Fibroblast of lung (primary cell): ENCODE measurements around the gene CUBN. TPM values are rescaled to one million over a fixed set of nuclear protein-coding genes. Genes with fewer than 3 reads are reported as not detected.

Experiments used
- DNase-seq, 2 donors: peaks; one replicate each; pipeline versions ENCODE4 v3.0.0 to v3.0.0-alpha.2; 2010; ENCODE audit warnings: low read depth in 2 of 2
- H2AFZ ChIP-seq: 2 replicates; pipeline ENCODE4 v1.5.1; 2012; ENCODE audit warnings: low read length, control low read depth, inconsistent platforms
- H3K27ac ChIP-seq: 2 replicates; pipeline ENCODE4 v1.5.1; 2011; ENCODE audit warnings: low read length, control low read depth; ENCODE audit not compliant: insufficient read depth
- H3K27me3 ChIP-seq: 2 replicates; pipeline ENCODE4 v1.5.1; 2011; ENCODE audit warnings: mild to moderate bottlenecking, low read length; ENCODE audit not compliant: control insufficient read depth, insufficient read depth
- H3K36me3 ChIP-seq: 2 replicates; pipeline ENCODE4 v1.5.1; 2011; ENCODE audit warnings: low read length; ENCODE audit not compliant: control insufficient read depth, insufficient read depth
- H3K4me1 ChIP-seq: 2 replicates; pipeline ENCODE4 v1.5.1; 2011; ENCODE audit warnings: low read length; ENCODE audit not compliant: control insufficient read depth, insufficient read depth; ENCODE audit errors: extremely low read depth
- H3K4me2 ChIP-seq: 2 replicates; pipeline ENCODE4 v1.5.1; 2011; ENCODE audit warnings: low read length, control low read depth; ENCODE audit not compliant: insufficient read depth; ENCODE audit errors: extremely low read depth
- H3K4me3 ChIP-seq, 4 experiments: fragments of 200-600 bp in 1 of 4; sonication (generic) in 1 of 4; replicated peaks in 1 of 4; 2 replicates each; pipeline ENCODE4 v1.5.1; 2011 to 2016; ENCODE audit warnings: low read length in 4 of 4, low read depth in 3 of 4, mild to moderate bottlenecking in 3 of 4, control low read depth in 2 of 4, inconsistent platforms in 1 of 4, mixed read lengths in 1 of 4; ENCODE audit not compliant: insufficient read depth in 1 of 4; ENCODE audit errors: control extremely low read depth in 1 of 4
- H3K79me2 ChIP-seq: 2 replicates; pipeline ENCODE4 v1.5.1; 2012; ENCODE audit warnings: mild to moderate bottlenecking, low read length, inconsistent platforms; ENCODE audit not compliant: control insufficient read depth, insufficient read depth
- H3K9ac ChIP-seq: 2 replicates; pipeline ENCODE4 v1.5.1; 2011; ENCODE audit warnings: mild to moderate bottlenecking, low read length, control low read depth; ENCODE audit not compliant: insufficient read depth
- H3K9me3 ChIP-seq: 2 replicates; pipeline ENCODE4 v1.5.1; 2012; ENCODE audit warnings: low read depth, low read length; ENCODE audit not compliant: control insufficient read depth, insufficient read depth
- H4K20me1 ChIP-seq: 2 replicates; pipeline ENCODE4 v1.5.1; 2011; ENCODE audit warnings: low read length; ENCODE audit not compliant: control insufficient read depth, insufficient read depth; ENCODE audit errors: extremely low read depth
- EZH2 ChIP-seq: IDR thresholded peaks from 2 replicates; pipeline ENCODE4 v1.5.1; 2012; ENCODE audit warnings: low read length, control low read depth, mild to moderate bottlenecking; ENCODE audit errors: missing control alignments
- polyA plus RNA-seq, 2 donors: library from polyadenylated mRNA; depleted of rRNA in 1 of 2; stranded (reverse) in 1 of 2; unstranded in 1 of 2; fragments of >200 nt; gene quantifications; 2 replicates each; pipeline ENCODE4 v1.2.1, GENCODE V29; 2011 to 2012; ENCODE audit warnings: missing spikeins in 1 of 2
- total RNA-seq: library from RNA; depleted of rRNA; stranded (reverse); fragments of >200 nt; gene quantifications from 2 replicates; pipeline ENCODE4 v1.2.1, GENCODE V29; 2014
- TF ChIP-seq, protein P1 (sequence below), 2 donors: IDR thresholded peaks in 1 of 2; conservative IDR thresholded peaks in 1 of 2; 1 replicate in 1 of 2; 2 replicates in 1 of 2; pipeline ENCODE4 v1.5.1; 2011 to 2012; ENCODE audit warnings: low read length in 2 of 2, control low read depth in 1 of 2, inconsistent platforms in 1 of 2, low read depth in 1 of 2, mild to moderate bottlenecking in 1 of 2

The CUBN gene
- total and polyA plus RNA-seq, 2 donors (not counting 1 experiment from before 2014, with no cell fraction given), result 1.3 to 1.5 TPM

DNA sequence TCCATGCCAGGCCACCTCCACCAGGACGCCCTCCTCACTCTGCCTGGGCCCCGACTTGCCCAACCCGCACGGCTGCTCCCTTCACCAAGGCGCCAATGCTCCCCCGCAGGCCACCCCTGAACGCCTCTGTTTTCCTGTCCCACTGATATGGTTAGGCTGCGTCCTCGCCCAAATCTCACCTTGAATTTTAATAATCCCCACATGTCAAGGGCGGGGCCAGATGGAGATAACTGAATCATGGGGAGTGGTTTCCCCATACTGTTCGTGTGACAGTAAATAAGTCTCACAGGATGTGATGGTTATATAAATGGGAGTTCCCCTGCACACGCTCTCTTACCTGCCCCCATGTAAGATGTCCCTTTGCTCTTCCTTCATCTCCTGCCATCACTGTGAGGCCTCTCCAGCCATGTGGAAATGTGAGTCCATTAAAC, 342.2 kb downstream of the CUBN start:
- Histone ChIP-seq H3K9ac (no peak overlapping the region), H3K9me3 (no peaks in the 10 kb centered on the region), H3K4me3 (no peak overlapping the region), H4K20me1 (no peaks in the 10 kb centered on the region), H3K27me3 (no peaks in the 10 kb centered on the region), H2AFZ (no peak overlapping the region), H3K27ac (no peak overlapping the region), H3K4me2 (no peak overlapping the region), H3K79me2 (peaks cover 12% of the 10 kb centered on the region), H3K4me1 (no peaks in the 10 kb centered on the region), H3K36me3 (no peaks in the 10 kb centered on the region)
- DNase-seq, result no peak
- TF ChIP-seq, protein P1, sequence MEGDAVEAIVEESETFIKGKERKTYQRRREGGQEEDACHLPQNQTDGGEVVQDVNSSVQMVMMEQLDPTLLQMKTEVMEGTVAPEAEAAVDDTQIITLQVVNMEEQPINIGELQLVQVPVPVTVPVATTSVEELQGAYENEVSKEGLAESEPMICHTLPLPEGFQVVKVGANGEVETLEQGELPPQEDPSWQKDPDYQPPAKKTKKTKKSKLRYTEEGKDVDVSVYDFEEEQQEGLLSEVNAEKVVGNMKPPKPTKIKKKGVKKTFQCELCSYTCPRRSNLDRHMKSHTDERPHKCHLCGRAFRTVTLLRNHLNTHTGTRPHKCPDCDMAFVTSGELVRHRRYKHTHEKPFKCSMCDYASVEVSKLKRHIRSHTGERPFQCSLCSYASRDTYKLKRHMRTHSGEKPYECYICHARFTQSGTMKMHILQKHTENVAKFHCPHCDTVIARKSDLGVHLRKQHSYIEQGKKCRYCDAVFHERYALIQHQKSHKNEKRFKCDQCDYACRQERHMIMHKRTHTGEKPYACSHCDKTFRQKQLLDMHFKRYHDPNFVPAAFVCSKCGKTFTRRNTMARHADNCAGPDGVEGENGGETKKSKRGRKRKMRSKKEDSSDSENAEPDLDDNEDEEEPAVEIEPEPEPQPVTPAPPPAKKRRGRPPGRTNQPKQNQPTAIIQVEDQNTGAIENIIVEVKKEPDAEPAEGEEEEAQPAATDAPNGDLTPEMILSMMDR (conservative IDR thresholded peaks at IDR 0.05 in 1 of 2, IDR thresholded peaks at IDR 0.05 in 1 of 2; ENCODE audit: low read depth in 1 of 2, low read length in 2 of 2), result no peak
- no peak for TF ChIP-seq EZH2

DNA sequence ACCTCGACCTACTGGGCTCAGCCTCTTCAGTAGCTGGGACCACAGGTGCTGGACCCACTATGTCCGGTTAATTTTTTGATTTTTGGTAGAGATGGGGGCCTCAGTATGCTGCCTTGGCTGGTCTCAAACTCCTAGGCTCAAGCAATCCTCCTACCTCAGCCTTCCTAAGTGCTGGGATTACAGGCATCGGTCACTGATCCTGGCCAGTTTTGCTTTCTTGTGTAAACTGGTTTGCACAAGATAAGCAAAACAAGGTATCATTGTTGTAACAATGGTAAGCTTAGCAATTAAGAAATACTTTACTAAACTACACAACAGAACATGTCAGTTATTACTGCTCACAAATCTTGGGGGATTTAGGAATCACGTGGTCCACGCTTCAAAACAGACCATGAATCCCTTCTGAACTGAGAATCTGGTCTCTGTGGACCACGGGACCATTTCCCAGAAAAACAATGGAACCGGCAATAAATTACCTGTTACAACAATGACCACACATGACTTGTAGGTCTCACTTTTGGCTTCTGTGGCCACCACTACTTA, 349.2 kb downstream of the CUBN start:
- H3K27ac ChIP-seq, result no peak overlapping the region
- no peak overlapping the region for H3K4me3 ChIP-seq
- no peak for TF ChIP-seq EZH2
- TF ChIP-seq, protein P1 (conservative IDR thresholded peaks at IDR 0.05 in 1 of 2, IDR thresholded peaks at IDR 0.05 in 1 of 2; ENCODE audit: low read depth in 1 of 2, low read length in 2 of 2), result no peak
- no peaks in the 10 kb centered on the region for H3K4me1 ChIP-seq
- no peak overlapping the region for H3K4me2 ChIP-seq
- H3K9me3 ChIP-seq, result no peaks in the 10 kb centered on the region
- H3K9ac ChIP-seq, result no peak overlapping the region
- DNase-seq, result no peak
- no peaks in the 10 kb centered on the region for H4K20me1 ChIP-seq
- no peaks in the 10 kb centered on the region for H3K27me3 ChIP-seq
- peaks cover 2% of the 10 kb centered on the region for H3K36me3 ChIP-seq
- H2AFZ ChIP-seq, result no peak overlapping the region
- H3K79me2 ChIP-seq, result peaks cover under 1% of the 10 kb centered on the region

DNA sequence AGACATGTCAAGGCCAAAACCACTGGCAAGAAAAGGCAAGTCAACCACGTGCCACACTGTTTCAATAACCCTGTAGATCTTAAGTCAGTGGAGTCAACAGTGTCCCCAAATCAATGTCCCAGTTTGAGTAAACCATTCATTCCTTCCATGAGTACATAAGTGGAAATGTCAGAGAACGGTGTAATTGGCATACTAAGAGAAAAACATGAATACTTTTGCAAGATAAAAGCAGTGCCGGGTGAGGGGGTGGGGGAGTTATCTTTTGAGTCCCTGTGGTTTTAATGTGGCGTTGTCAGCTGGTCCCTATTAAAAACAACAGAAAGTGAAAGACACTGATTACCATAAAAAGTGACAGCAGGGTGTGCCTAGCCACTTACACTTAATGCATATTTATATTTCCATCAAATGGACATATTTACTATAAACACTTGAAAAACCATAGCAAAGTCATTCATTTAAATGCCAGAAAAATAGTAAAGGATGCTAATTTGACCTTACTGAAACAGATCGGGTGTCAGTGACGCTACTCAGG, 350.2 kb downstream of the CUBN start:
- H2AFZ ChIP-seq, result no peak overlapping the region
- no peak overlapping the region for H3K27ac ChIP-seq
- H3K4me1 ChIP-seq, result no peaks in the 10 kb centered on the region
- DNase-seq, result peak in 1 of 2 donors; percentile 2
- H3K9me3 ChIP-seq, result no peaks in the 10 kb centered on the region
- H3K79me2 ChIP-seq, result no peaks in the 10 kb centered on the region
- H4K20me1 ChIP-seq, result no peaks in the 10 kb centered on the region
- no peak for TF ChIP-seq EZH2
- TF ChIP-seq, protein P1 (conservative IDR thresholded peaks at IDR 0.05 in 1 of 2, IDR thresholded peaks at IDR 0.05 in 1 of 2; ENCODE audit: low read depth in 1 of 2, low read length in 2 of 2), result no peak
- H3K27me3 ChIP-seq, result no peaks in the 10 kb centered on the region
- peaks cover 2% of the 10 kb centered on the region for H3K36me3 ChIP-seq
- H3K4me3 ChIP-seq, result no peak overlapping the region
- no peak overlapping the region for H3K9ac ChIP-seq
- no peak overlapping the region for H3K4me2 ChIP-seq
